Measurements from ENCODE around the gene TPPP2. TPM values are rescaled to one million over a fixed set of nuclear protein-coding genes. Genes with fewer than 3 reads are reported as not detected.

Gene TPPP2
- total and polyA plus RNA-seq, 4 donors = 1.5 to 5.9 (median 1.6) TPM

DNA sequence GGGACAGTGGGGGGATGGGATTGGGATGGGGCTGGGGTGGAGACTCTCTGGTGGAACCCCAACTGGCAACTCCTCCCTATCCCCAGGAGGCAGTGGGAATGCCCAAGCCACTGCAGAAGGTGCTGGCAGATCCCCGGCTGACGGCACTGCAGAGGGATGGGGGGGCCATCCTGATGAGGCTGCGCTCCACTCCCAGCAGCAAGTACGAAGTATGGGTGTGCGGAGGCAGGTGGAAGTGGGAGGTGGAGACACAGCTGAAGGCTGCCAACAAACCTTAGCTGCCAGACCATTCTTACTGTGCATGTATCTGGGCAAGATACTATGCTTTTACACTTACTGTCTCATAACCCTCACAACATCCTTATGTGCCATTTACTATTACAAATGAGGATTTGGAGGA lies 48.3 kb downstream of the TPPP2 start:
- no peak for DNase-seq (ENCODE audit: low spot score)
- Histone ChIP-seq H3K4me1 (ENCODE audit: control insufficient read depth in 4 of 4, insufficient read depth in 4 of 4, low read length in 3 of 4) (peaks cover 0 to 8% (median 5%) of the 10 kb centered on the region in 4 donors), H3K9me3 (ENCODE audit: control insufficient read depth in 4 of 4, low read length in 3 of 4) (no peaks in the 10 kb centered on the region), H3K27me3 (ENCODE audit: control insufficient read depth in 4 of 4, insufficient read depth in 4 of 4, low read length in 3 of 4) (no peaks in the 10 kb centered on the region), H3K27ac (ENCODE audit: low read depth in 1 of 2, low read length in 2 of 2) (no peak overlapping the region), H3K9ac (ENCODE audit: low read depth in 1 of 2, low read length in 2 of 2) (no peak overlapping the region), H3K4me3 (ENCODE audit: low read depth in 1 of 3, low read length in 3 of 3) (no peak overlapping the region), H3K36me3 (ENCODE audit: control insufficient read depth in 4 of 4, insufficient read depth in 3 of 4, low read depth in 1 of 4, low read length in 3 of 4) (peaks cover 10 to 76% (median 44%) of the 10 kb centered on the region in 4 donors)
- 96% methylated on average over 5 of the region's 5 CpGs for WGBS
- TF ChIP-seq RXRA (IDR thresholded peaks at IDR 0.05) = no peak
- no peak for TF ChIP-seq TAF1 (conservative IDR thresholded peaks at IDR 0.05)
- TF ChIP-seq, protein P1, sequence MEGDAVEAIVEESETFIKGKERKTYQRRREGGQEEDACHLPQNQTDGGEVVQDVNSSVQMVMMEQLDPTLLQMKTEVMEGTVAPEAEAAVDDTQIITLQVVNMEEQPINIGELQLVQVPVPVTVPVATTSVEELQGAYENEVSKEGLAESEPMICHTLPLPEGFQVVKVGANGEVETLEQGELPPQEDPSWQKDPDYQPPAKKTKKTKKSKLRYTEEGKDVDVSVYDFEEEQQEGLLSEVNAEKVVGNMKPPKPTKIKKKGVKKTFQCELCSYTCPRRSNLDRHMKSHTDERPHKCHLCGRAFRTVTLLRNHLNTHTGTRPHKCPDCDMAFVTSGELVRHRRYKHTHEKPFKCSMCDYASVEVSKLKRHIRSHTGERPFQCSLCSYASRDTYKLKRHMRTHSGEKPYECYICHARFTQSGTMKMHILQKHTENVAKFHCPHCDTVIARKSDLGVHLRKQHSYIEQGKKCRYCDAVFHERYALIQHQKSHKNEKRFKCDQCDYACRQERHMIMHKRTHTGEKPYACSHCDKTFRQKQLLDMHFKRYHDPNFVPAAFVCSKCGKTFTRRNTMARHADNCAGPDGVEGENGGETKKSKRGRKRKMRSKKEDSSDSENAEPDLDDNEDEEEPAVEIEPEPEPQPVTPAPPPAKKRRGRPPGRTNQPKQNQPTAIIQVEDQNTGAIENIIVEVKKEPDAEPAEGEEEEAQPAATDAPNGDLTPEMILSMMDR (IDR thresholded peaks at IDR 0.05; ENCODE audit: low read depth, low read length, missing input control) = no peak

DNA sequence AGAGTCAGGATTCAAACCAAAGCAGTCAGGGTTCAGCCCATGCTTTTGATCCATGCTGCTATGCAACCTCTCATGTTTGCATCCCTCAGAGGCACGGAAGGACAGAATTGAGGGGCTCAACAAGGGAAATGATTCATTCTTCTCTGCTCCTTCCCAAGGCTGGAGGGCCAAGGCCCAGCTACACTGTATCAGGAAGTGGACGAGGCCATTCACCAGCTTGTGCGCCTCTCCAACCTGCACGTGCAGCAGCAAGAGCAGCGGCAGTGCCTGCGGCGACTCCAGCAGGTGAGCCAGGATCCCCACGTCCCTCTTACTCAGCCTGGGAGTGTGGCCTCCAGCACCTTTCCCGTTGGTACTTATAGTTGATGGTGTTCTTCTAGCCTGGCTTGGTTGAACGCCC lies 48.7 kb downstream of the TPPP2 start:
- Histone ChIP-seq H3K27ac (ENCODE audit: low read depth in 1 of 2, low read length in 2 of 2) (no peak overlapping the region), H3K36me3 (ENCODE audit: control insufficient read depth in 4 of 4, insufficient read depth in 3 of 4, low read depth in 1 of 4, low read length in 3 of 4) (peaks cover 10 to 72% (median 44%) of the 10 kb centered on the region in 4 donors), H3K4me1 (ENCODE audit: control insufficient read depth in 4 of 4, insufficient read depth in 4 of 4, low read length in 3 of 4) (peaks cover 2 to 10% (median 4%) of the 10 kb centered on the region in 4 donors), H3K9me3 (ENCODE audit: control insufficient read depth in 4 of 4, low read length in 3 of 4) (no peaks in the 10 kb centered on the region), H3K27me3 (ENCODE audit: control insufficient read depth in 4 of 4, insufficient read depth in 4 of 4, low read length in 3 of 4) (no peaks in the 10 kb centered on the region), H3K4me3 (ENCODE audit: low read depth in 1 of 3, low read length in 3 of 3) (no peak overlapping the region), H3K9ac (ENCODE audit: low read depth in 1 of 2, low read length in 2 of 2) (no peak overlapping the region)
- WGBS = 88% methylated on average over 10 of the region's 10 CpGs
- TF ChIP-seq TAF1 (conservative IDR thresholded peaks at IDR 0.05) (no peak), HNF4G (IDR thresholded peaks at IDR 0.05) (no peak), FOXA1 (IDR thresholded peaks at IDR 0.05) (no peak), GABPA (IDR thresholded peaks at IDR 0.05 in 1 of 2, conservative IDR thresholded peaks at IDR 0.05 in 1 of 2) (no peak)
- TF ChIP-seq, protein P2, sequence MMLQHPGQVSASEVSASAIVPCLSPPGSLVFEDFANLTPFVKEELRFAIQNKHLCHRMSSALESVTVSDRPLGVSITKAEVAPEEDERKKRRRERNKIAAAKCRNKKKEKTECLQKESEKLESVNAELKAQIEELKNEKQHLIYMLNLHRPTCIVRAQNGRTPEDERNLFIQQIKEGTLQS (IDR thresholded peaks at IDR 0.05) = no peak
- DNase-seq (ENCODE audit: low spot score) = no peak

DNA sequence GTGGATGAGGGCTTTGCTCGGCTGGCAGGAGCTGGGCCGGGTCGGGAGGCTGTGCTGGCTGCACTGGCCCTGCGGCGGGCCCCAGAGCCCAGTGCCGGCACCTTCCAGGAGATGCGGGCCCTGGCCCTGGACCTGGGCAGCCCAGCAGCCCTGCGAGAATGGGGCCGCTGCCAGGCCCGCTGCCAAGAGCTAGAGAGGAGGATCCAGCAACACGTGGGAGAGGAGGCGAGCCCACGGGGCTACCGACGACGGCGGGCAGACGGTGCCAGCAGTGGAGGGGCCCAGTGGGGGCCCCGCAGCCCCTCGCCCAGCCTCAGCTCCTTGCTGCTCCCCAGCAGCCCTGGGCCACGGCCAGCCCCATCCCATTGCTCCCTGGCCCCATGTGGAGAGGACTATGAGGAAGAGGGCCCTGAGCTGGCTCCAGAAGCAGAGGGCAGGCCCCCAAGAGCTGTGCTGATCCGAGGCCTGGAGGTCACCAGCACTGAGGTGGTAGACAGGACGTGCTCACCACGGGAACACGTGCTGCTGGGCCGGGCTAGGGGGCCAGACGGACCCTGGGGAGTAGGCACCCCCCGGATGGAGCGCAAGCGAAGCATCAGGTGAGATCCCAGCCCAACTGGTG lies 51.6 kb downstream of the TPPP2 start:
- Histone ChIP-seq H3K27ac (ENCODE audit: low read depth in 1 of 2, low read length in 2 of 2) (no peak overlapping the region), H3K9ac (ENCODE audit: low read depth in 1 of 2, low read length in 2 of 2) (no peak overlapping the region), H3K4me3 (ENCODE audit: low read depth in 1 of 3, low read length in 3 of 3) (no peak overlapping the region), H3K36me3 (ENCODE audit: control insufficient read depth in 4 of 4, insufficient read depth in 3 of 4, low read depth in 1 of 4, low read length in 3 of 4) (peaks cover 5 to 74% (median 42%) of the 10 kb centered on the region in 4 donors), H3K4me1 (ENCODE audit: control insufficient read depth in 4 of 4, insufficient read depth in 4 of 4, low read length in 3 of 4) (peaks cover 9 to 29% (median 18%) of the 10 kb centered on the region in 4 donors), H3K9me3 (ENCODE audit: control insufficient read depth in 4 of 4, low read length in 3 of 4) (no peaks in the 10 kb centered on the region), H3K27me3 (ENCODE audit: control insufficient read depth in 4 of 4, insufficient read depth in 4 of 4, low read length in 3 of 4) (no peaks in the 10 kb centered on the region)
- no peak for DNase-seq (ENCODE audit: low spot score)
- TF ChIP-seq NR2F2 (IDR thresholded peaks at IDR 0.05) (no peak), FOXA1 (IDR thresholded peaks at IDR 0.05) (no peak), SP1 (IDR thresholded peaks at IDR 0.05) (no peak), RAD21 (IDR thresholded peaks at IDR 0.05) (no peak), HNF4A (conservative IDR thresholded peaks at IDR 0.05) (no peak), TAF1 (conservative IDR thresholded peaks at IDR 0.05) (no peak), JUND (IDR thresholded peaks at IDR 0.05) (no peak)
- TF ChIP-seq, protein P3, sequence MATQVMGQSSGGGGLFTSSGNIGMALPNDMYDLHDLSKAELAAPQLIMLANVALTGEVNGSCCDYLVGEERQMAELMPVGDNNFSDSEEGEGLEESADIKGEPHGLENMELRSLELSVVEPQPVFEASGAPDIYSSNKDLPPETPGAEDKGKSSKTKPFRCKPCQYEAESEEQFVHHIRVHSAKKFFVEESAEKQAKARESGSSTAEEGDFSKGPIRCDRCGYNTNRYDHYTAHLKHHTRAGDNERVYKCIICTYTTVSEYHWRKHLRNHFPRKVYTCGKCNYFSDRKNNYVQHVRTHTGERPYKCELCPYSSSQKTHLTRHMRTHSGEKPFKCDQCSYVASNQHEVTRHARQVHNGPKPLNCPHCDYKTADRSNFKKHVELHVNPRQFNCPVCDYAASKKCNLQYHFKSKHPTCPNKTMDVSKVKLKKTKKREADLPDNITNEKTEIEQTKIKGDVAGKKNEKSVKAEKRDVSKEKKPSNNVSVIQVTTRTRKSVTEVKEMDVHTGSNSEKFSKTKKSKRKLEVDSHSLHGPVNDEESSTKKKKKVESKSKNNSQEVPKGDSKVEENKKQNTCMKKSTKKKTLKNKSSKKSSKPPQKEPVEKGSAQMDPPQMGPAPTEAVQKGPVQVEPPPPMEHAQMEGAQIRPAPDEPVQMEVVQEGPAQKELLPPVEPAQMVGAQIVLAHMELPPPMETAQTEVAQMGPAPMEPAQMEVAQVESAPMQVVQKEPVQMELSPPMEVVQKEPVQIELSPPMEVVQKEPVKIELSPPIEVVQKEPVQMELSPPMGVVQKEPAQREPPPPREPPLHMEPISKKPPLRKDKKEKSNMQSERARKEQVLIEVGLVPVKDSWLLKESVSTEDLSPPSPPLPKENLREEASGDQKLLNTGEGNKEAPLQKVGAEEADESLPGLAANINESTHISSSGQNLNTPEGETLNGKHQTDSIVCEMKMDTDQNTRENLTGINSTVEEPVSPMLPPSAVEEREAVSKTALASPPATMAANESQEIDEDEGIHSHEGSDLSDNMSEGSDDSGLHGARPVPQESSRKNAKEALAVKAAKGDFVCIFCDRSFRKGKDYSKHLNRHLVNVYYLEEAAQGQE (IDR thresholded peaks at IDR 0.05) = no peak
- TF ChIP-seq, protein P4, sequence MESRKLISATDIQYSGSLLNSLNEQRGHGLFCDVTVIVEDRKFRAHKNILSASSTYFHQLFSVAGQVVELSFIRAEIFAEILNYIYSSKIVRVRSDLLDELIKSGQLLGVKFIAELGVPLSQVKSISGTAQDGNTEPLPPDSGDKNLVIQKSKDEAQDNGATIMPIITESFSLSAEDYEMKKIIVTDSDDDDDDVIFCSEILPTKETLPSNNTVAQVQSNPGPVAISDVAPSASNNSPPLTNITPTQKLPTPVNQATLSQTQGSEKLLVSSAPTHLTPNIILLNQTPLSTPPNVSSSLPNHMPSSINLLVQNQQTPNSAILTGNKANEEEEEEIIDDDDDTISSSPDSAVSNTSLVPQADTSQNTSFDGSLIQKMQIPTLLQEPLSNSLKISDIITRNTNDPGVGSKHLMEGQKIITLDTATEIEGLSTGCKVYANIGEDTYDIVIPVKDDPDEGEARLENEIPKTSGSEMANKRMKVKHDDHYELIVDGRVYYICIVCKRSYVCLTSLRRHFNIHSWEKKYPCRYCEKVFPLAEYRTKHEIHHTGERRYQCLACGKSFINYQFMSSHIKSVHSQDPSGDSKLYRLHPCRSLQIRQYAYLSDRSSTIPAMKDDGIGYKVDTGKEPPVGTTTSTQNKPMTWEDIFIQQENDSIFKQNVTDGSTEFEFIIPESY (IDR thresholded peaks at IDR 0.05) = no peak
- TF ChIP-seq, protein P5, sequence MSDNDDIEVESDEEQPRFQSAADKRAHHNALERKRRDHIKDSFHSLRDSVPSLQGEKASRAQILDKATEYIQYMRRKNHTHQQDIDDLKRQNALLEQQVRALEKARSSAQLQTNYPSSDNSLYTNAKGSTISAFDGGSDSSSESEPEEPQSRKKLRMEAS (IDR thresholded peaks at IDR 0.05) = no peak
- TF ChIP-seq, protein P1 (IDR thresholded peaks at IDR 0.05; ENCODE audit: low read depth, low read length, missing input control) = no peak
- WGBS = 90% methylated on average over 30 of the region's 30 CpGs

All from liver (tissue), 9 donors.